K562 (cell line): ENCODE measurements around the gene SPATA21. TPM values are rescaled to one million over a fixed set of nuclear protein-coding genes. Genes with fewer than 3 reads are reported as not detected.

Source experiments
- ELF1 ChIP-seq: fragments of 200-800 bp; sonication (Bioruptor generic); IDR thresholded peaks from 2 replicates; pipeline ENCODE4 v1.6.1; 2016; ENCODE audit warnings: missing genetic modification characterization, missing compliant biosample characterization
- ETV6 ChIP-seq, 3 experiments: fragments of 150-350 bp in 1 of 3; sonication (generic) in 1 of 3; formaldehyde crosslinking in 1 of 3; IDR thresholded peaks; 2 replicates each; pipeline versions ENCODE4 v1.6.1 to v1.8.0; 2014 to 2022; ENCODE audit warnings: borderline replicate concordance in 2 of 3, low read depth in 2 of 3, antibody characterized with exemption in 1 of 3, low read length in 1 of 3, mild to moderate bottlenecking in 1 of 3, missing genetic modification reagents in 1 of 3
- SNRNP70 ChIP-seq: fragments of 200-400 bp; formaldehyde crosslinking; optimal IDR thresholded peaks from 2 replicates; pipeline ENCODE3; 2017; ENCODE audit warnings: low read depth, low read length
- SRF ChIP-seq, 2 experiments: fragments of 250-450, 450-650 bp in 1 of 2; sonication (Bioruptor Pico) in 1 of 2; sonication (generic) in 1 of 2; formaldehyde crosslinking; IDR thresholded peaks; 2 replicates each; pipeline versions ENCODE4 v1.5.0 to v1.5.1; 2020 to 2022; ENCODE audit warnings: mild to moderate bottlenecking in 1 of 2, missing genetic modification reagents in 1 of 2
- polyA plus RNA-seq, 8 experiments: library from polyadenylated mRNA; depleted of rRNA in 4 of 8; stranded (reverse) in 5 of 8; unstranded in 3 of 8; fragments of >200 nt; fragmentation: Nextera tagmentation in 2 of 8; fragmentation: Illumina TruSeq in 1 of 8; extraction: Ambion mirVana in 2 of 8; extraction: Trizol in 1 of 8; gene quantifications; 2 replicates each; pipeline versions ENCODE4 v1.2.1 to v1.2.3, GENCODE V29; 2011 to 2014; ENCODE audit warnings: inconsistent platforms in 1 of 8, missing spikeins in 1 of 8
- total RNA-seq, 7 experiments: library from RNA; depleted of rRNA in 6 of 7; stranded (reverse); fragments of >200 nt in 6 of 7; fragmentation: Illumina TruSeq in 2 of 7; extraction: Trizol in 2 of 7; gene quantifications; 2 replicates each; pipeline versions ENCODE4 v1.2.1 to v1.2.3, GENCODE V29; 2011 to 2021; ENCODE audit warnings: low replicate concordance in 1 of 7
- TF ChIP-seq, protein P1 (sequence below): fragments of 250-450 bp; sonication (Bioruptor Pico); IDR thresholded peaks from 2 replicates; pipeline ENCODE4 v1.5.0; 2022; ENCODE audit warnings: mild to moderate bottlenecking
- TF ChIP-seq, protein P2 (sequence below): fragments of 200-800 bp; sonication (Bioruptor generic); IDR thresholded peaks from 2 replicates; pipeline ENCODE4 v1.6.1; 2016; ENCODE audit warnings: missing genetic modification characterization, missing compliant biosample characterization
- TF ChIP-seq, protein P3 (sequence below): fragments of 450-650 bp; IDR thresholded peaks from 2 replicates; pipeline ENCODE4 v1.6.1; 2017; ENCODE audit warnings: antibody characterized with exemption, mild to moderate bottlenecking
- TF ChIP-seq, protein P4 (sequence below), 2 experiments: fragments of 450-650 bp; conservative IDR thresholded peaks; 2 replicates each; pipeline ENCODE4 v1.6.1; 2017; ENCODE audit warnings: mild to moderate bottlenecking in 2 of 2, moderate library complexity in 2 of 2

SPATA21 gene
- total and polyA plus RNA-seq, 9 of the 15 experiments (the other 6 are each of a cell fraction or from before 2014, with no cell fraction given) = 0.10 to 0.36 (median 0.13) TPM; not detected in 3

DNA sequence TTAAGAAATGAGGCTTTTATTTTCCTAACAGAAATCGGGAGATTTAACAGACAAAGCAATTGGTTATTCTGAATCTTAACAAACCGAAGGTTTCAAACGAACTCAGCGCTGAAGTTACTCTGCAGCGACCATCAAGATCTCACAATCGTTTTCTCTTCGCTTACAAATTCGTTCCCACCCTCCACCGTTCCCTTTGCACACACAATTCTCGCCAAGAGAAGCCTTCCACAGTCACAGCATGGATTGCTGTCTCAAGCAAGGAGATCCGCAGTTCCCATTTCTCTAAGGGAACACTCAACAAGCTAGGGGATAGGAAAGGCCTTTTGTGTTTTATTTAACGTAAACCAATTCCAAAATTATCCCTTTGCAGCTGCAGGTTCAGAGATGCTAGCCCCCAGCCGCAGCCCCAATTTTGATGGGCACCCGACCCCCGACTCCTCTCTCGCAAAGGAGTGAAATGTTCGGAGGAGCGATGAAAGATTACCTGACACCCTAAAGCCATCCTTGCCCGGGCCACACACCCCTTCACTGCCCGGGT is 85.7 kb downstream of the SPATA21 start (continued):
- TF ChIP-seq, protein P1, sequence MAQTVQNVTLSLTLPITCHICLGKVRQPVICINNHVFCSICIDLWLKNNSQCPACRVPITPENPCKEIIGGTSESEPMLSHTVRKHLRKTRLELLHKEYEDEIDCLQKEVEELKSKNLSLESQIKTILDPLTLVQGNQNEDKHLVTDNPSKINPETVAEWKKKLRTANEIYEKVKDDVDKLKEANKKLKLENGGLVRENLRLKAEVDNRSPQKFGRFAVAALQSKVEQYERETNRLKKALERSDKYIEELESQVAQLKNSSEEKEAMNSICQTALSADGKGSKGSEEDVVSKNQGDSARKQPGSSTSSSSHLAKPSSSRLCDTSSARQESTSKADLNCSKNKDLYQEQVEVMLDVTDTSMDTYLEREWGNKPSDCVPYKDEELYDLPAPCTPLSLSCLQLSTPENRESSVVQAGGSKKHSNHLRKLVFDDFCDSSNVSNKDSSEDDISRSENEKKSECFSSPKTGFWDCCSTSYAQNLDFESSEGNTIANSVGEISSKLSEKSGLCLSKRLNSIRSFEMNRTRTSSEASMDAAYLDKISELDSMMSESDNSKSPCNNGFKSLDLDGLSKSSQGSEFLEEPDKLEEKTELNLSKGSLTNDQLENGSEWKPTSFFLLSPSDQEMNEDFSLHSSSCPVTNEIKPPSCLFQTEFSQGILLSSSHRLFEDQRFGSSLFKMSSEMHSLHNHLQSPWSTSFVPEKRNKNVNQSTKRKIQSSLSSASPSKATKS (CRISPR knock-in tag) = no peak
- TF ChIP-seq SNRNP70 (no peak), ETV6 (IDR thresholded peaks at IDR 0.05; ENCODE audit: borderline replicate concordance in 1 of 2, low read depth in 2 of 2, low read length in 1 of 2) (no peak), ETV6 (CRISPR knock-in tag; IDR thresholded peaks at IDR 0.05; ENCODE audit: borderline replicate concordance) (no peak), ELF1 (tag) (no peak), SRF (CRISPR knock-in tag; IDR thresholded peaks at IDR 0.05) (peak in 1 of 2 experiments; percentile 34; a peak in 1 of 4 replicates)
- TF ChIP-seq, protein P2, sequence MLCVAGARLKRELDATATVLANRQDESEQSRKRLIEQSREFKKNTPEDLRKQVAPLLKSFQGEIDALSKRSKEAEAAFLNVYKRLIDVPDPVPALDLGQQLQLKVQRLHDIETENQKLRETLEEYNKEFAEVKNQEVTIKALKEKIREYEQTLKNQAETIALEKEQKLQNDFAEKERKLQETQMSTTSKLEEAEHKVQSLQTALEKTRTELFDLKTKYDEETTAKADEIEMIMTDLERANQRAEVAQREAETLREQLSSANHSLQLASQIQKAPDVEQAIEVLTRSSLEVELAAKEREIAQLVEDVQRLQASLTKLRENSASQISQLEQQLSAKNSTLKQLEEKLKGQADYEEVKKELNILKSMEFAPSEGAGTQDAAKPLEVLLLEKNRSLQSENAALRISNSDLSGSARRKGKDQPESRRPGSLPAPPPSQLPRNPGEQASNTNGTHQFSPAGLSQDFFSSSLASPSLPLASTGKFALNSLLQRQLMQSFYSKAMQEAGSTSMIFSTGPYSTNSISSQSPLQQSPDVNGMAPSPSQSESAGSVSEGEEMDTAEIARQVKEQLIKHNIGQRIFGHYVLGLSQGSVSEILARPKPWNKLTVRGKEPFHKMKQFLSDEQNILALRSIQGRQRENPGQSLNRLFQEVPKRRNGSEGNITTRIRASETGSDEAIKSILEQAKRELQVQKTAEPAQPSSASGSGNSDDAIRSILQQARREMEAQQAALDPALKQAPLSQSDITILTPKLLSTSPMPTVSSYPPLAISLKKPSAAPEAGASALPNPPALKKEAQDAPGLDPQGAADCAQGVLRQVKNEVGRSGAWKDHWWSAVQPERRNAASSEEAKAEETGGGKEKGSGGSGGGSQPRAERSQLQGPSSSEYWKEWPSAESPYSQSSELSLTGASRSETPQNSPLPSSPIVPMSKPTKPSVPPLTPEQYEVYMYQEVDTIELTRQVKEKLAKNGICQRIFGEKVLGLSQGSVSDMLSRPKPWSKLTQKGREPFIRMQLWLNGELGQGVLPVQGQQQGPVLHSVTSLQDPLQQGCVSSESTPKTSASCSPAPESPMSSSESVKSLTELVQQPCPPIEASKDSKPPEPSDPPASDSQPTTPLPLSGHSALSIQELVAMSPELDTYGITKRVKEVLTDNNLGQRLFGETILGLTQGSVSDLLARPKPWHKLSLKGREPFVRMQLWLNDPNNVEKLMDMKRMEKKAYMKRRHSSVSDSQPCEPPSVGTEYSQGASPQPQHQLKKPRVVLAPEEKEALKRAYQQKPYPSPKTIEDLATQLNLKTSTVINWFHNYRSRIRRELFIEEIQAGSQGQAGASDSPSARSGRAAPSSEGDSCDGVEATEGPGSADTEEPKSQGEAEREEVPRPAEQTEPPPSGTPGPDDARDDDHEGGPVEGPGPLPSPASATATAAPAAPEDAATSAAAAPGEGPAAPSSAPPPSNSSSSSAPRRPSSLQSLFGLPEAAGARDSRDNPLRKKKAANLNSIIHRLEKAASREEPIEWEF (CRISPR knock-in tag) = no peak
- TF ChIP-seq, protein P3, sequence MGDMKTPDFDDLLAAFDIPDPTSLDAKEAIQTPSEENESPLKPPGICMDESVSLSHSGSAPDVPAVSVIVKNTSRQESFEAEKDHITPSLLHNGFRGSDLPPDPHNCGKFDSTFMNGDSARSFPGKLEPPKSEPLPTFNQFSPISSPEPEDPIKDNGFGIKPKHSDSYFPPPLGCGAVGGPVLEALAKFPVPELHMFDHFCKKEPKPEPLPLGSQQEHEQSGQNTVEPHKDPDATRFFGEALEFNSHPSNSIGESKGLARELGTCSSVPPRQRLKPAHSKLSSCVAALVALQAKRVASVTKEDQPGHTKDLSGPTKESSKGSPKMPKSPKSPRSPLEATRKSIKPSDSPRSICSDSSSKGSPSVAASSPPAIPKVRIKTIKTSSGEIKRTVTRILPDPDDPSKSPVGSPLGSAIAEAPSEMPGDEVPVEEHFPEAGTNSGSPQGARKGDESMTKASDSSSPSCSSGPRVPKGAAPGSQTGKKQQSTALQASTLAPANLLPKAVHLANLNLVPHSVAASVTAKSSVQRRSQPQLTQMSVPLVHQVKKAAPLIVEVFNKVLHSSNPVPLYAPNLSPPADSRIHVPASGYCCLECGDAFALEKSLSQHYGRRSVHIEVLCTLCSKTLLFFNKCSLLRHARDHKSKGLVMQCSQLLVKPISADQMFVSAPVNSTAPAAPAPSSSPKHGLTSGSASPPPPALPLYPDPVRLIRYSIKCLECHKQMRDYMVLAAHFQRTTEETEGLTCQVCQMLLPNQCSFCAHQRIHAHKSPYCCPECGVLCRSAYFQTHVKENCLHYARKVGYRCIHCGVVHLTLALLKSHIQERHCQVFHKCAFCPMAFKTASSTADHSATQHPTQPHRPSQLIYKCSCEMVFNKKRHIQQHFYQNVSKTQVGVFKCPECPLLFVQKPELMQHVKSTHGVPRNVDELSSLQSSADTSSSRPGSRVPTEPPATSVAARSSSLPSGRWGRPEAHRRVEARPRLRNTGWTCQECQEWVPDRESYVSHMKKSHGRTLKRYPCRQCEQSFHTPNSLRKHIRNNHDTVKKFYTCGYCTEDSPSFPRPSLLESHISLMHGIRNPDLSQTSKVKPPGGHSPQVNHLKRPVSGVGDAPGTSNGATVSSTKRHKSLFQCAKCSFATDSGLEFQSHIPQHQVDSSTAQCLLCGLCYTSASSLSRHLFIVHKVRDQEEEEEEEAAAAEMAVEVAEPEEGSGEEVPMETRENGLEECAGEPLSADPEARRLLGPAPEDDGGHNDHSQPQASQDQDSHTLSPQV = no peak
- TF ChIP-seq, protein P4, sequence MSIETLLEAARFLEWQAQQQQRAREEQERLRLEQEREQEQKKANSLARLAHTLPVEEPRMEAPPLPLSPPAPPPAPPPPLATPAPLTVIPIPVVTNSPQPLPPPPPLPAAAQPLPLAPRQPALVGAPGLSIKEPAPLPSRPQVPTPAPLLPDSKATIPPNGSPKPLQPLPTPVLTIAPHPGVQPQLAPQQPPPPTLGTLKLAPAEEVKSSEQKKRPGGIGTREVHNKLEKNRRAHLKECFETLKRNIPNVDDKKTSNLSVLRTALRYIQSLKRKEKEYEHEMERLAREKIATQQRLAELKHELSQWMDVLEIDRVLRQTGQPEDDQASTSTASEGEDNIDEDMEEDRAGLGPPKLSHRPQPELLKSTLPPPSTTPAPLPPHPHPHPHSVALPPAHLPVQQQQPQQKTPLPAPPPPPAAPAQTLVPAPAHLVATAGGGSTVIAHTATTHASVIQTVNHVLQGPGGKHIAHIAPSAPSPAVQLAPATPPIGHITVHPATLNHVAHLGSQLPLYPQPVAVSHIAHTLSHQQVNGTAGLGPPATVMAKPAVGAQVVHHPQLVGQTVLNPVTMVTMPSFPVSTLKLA (conservative IDR thresholded peaks at IDR 0.05) = 0 out of 4 replicates have a peak, but pooled peaks of 1 of the 2 experiments have one; percentile 6
